ENCODE data around the gene CFAP210.

Gene CFAP210

DNA sequence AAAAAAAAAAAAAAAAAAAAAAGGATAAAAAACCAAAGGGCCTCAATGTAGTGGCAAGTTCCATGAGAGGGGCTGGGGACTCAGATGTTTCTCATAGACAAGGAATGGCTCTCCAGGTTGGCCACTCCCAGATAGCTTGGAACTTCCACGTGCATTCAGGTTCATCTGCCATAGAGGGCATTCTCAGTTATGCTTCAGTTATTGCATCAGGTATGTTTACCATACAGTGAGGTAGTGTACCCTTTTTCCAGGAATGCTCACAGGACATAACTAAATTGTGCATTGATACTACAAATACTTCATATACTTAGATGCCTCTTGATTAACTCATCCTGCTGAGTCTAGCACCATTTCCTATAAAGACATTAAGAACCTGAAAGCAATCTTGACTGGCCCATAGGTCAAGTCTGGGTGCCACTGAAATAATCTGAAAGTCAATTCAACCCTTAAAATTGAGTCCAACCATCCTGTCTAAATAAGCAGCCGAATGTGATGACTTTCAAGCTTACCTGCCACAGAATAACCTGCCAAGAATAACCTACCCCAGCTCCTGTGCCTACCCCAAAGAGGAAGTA is 24.8 kb upstream of the CFAP210 start:
- TF ChIP-seq CTCF (IDR thresholded peaks at IDR 0.05; ENCODE audit: low read length, missing control alignments), result no peak
- H3K4me3 ChIP-seq (replicated peaks; ENCODE audit: low read depth, low read length), result no peak overlapping the region
- DNase-seq (ENCODE audit: low read depth), result no peak

DNA sequence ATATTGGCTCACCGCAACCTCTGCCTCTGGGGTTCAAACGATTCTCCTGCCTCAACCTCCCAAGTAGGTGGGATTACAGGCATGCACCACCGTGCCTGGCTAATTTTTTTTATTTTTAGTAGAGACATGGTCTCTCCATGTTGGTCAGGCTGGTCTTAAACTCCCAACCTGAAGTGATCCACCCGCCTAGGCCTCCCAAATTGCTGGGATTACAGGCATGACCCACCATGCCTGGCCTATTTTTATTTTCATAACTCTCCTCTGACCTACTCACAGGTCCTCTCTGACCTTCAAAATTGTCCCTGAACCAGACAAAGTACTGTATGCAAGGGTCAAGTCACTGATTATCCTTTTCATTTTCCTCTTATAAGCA is 23.5 kb upstream of the CFAP210 start:
- no peak for TF ChIP-seq CTCF (IDR thresholded peaks at IDR 0.05; ENCODE audit: low read length, missing control alignments)

DNA sequence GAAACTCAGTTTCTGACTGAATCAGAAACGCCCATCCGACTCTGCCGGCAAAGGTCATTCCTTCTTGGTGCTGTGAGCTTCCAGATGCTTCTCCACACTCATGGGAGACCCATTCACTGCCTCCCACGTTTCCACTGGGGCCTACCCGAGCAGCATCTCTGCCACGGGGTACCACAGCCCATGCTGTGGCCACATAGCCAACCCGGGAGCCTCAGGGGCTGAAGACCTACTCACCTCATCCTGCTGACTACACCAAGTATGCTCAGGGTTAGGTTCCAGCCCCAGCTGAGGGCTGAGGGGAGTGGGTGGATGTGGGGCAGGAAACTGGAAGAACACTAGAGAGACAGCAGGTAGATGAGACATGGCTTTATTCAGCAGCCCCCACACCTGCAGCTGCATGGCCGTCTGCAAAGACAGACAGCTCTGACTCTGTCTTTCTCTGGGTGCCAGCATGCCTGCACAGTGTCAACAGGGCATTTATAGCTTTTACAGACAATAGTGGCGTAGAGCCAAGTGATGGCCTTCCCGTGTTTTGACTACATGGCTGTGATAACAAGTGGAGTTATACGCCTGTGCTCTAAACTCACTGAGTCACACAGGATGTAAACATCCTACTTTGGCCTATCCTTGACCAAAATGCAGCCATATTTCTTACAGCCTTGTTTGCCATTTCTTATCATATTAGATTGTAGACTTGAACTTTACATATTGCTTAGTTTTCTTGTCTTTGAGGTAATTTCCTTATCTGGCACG is 22.9 kb upstream of the CFAP210 start:
- H3K4me3 ChIP-seq (replicated peaks; ENCODE audit: low read depth, low read length), result no peak overlapping the region
- peak; percentile 64 for DNase-seq (ENCODE audit: low read depth)
- no peak for TF ChIP-seq CTCF (IDR thresholded peaks at IDR 0.05; ENCODE audit: low read length, missing control alignments)

More for the DNA sequence above, 23.5 kb upstream of the CFAP210 start:
- DNase-seq (ENCODE audit: low read depth), result no peak
- no peak overlapping the region for H3K4me3 ChIP-seq (replicated peaks; ENCODE audit: low read depth, low read length)

- no peak overlapping the region for H3K4me3 ChIP-seq (replicated peaks; ENCODE audit: low read depth, low read length)
- TF ChIP-seq CTCF (IDR thresholded peaks at IDR 0.05; ENCODE audit: low read length, missing control alignments), result no peak
- peak; percentile 41 for DNase-seq (ENCODE audit: low read depth)
These were observed 22.2 kb upstream of the CFAP210 start for GRCh38 chr2:169716238-169716886.

DNA sequence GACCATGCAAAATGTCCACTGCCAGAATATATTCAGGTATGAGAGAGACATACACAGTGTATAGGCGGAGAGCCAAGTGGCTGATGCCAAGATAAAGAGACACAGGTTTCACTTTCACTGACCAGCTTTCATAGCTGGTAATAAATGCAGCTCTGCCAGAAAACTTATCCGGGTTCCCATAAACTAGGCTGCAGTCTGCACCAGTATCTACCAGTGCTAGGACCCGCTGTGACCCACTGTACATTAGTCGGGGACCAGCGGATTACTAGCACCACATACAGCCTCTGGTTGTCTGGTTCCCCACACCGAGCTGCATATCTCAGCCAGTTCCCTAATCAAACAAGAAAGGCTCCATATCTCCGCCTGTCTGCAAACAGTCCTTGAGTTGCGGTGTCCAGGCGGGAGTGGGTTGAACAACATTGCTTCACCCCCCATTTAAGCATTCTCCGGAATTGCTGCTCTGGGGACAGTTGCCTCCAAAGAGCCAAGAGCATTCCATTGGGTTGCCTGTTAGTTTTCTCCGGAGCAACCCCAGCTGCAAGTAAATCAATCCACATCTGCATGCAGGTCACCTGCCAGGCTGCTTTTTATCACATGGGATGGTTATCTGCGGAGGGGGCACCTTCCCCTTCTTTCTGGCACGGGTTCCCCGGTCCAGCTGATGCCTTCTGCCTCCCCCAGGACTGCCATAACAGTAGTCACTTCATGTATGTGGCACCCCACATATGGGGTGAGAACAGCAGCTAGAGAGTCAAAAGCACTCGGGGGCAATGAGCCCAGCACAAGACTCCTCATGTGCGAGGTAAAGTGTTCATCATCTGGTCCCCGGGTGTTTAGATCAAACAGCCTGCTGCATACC is 21.4 kb upstream of the CFAP210 start:
- DNase-seq (ENCODE audit: low read depth), result no peak
- TF ChIP-seq CTCF (IDR thresholded peaks at IDR 0.05; ENCODE audit: low read length, missing control alignments), result no peak
- H3K4me3 ChIP-seq (replicated peaks; ENCODE audit: low read depth, low read length), result peak overlapping the region; percentile 18

DNA sequence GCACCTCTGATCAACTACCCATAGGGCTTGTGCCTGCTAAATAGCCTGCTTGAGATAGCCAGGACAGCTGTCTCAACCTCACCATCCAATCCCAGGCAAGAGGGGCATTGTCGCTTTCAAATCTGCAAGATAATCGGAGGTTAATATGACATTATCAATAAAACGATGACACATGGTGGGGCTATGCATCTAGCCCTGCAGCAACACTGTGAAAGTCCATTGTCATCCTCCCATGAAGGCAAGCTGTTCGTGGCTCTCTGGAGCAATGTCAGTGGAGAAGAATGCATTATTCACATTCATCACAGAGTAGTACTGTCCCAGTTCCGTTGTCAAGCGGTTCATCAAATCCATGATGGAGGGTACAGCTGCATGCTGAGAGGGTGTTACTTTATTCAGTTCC is 20.5 kb upstream of the CFAP210 start:
- H3K4me3 ChIP-seq (replicated peaks; ENCODE audit: low read depth, low read length), result no peak overlapping the region
- no peak for DNase-seq (ENCODE audit: low read depth)
- no peak for TF ChIP-seq CTCF (IDR thresholded peaks at IDR 0.05; ENCODE audit: low read length, missing control alignments)

All from fibroblast of pulmonary artery (primary cell).